MCF 10A (cell line): ENCODE results near the gene MVB12B. TPM values are rescaled to one million over a fixed set of nuclear protein-coding genes. Genes with fewer than 3 reads are reported as not detected.
A peak's percentile ranks its signal among the peaks of the same experiment; 100 is the strongest.

Source experiments
- BruUV-seq: library from RNA; stranded (reverse); fragments of 400-500 nt; replicated peaks from 2 replicates; lab custom pipeline; 2021; lab: Mats Ljungman, UMichigan
- CTCF ChIA-PET: fragments of 300-600 bp; sonication (Branson Sonifier 250); formaldehyde crosslinking; extraction: SDS; loops from one replicate; lab custom pipeline; 2021; ENCODE audit warnings: antibody characterized with exemption, inconsistent platforms; lab: Yijun Ruan, JAX
- POLR2A ChIA-PET: fragments of 300-600, 350-650 bp; sonication (Branson Sonifier 250); formaldehyde crosslinking; extraction: SDS; loops from one replicate; lab custom pipeline; 2020; ENCODE audit warnings: antibody characterized with exemption, inconsistent platforms; lab: Yijun Ruan, JAX
- DNase-seq: peaks from one replicate; pipeline ENCODE4 v3.0.0-alpha.2; 2018; ENCODE audit not compliant: unreplicated experiment
- H3K27ac Mint-ChIP-seq: one replicate; pipeline ENCODE4 v1.8.0; 2022; ENCODE audit warnings: mild to moderate bottlenecking, low read depth, mixed read lengths; ENCODE audit not compliant: unreplicated experiment
- H3K27me3 Mint-ChIP-seq: one replicate; pipeline ENCODE4 v1.8.0; 2022; ENCODE audit warnings: mixed read lengths; ENCODE audit not compliant: insufficient read depth, unreplicated experiment
- H3K36me3 Mint-ChIP-seq: one replicate; pipeline ENCODE4 v1.8.0; 2022; ENCODE audit warnings: mild to moderate bottlenecking, moderate library complexity, mixed read lengths; ENCODE audit not compliant: insufficient read depth, unreplicated experiment
- H3K4me1 Mint-ChIP-seq: one replicate; pipeline ENCODE4 v1.8.0; 2022; ENCODE audit warnings: mixed read lengths; ENCODE audit not compliant: insufficient read depth, unreplicated experiment
- H3K4me3 Mint-ChIP-seq: one replicate; pipeline ENCODE4 v1.8.0; 2022; ENCODE audit warnings: mild to moderate bottlenecking, moderate library complexity, mixed read lengths; ENCODE audit not compliant: unreplicated experiment
- H3K9me3 Mint-ChIP-seq: one replicate; pipeline ENCODE4 v1.8.0; 2022; ENCODE audit warnings: mixed read lengths; ENCODE audit not compliant: unreplicated experiment
- intact Hi-C: fragments of 100-400 bp; cut with micrococcal nuclease; formaldehyde crosslinking; loops from 2 replicates; pipeline ENCODE4 v1.14.1; 2022
- total RNA-seq: library from RNA; stranded (reverse); gene quantifications from 2 replicates; pipeline ENCODE4 v1.2.3, GENCODE V29; 2022
- TF ChIP-seq, protein P1 (sequence below): fragments of 200-600 bp; IDR thresholded peaks from one replicate; pipeline ENCODE4 v1.8.0; 2022; ENCODE audit warnings: antibody characterized with exemption, mild to moderate bottlenecking; ENCODE audit not compliant: unreplicated experiment

Gene MVB12B
- total RNA-seq, 1 experiment from 2014 or later, result 5.5 TPM

DNA sequence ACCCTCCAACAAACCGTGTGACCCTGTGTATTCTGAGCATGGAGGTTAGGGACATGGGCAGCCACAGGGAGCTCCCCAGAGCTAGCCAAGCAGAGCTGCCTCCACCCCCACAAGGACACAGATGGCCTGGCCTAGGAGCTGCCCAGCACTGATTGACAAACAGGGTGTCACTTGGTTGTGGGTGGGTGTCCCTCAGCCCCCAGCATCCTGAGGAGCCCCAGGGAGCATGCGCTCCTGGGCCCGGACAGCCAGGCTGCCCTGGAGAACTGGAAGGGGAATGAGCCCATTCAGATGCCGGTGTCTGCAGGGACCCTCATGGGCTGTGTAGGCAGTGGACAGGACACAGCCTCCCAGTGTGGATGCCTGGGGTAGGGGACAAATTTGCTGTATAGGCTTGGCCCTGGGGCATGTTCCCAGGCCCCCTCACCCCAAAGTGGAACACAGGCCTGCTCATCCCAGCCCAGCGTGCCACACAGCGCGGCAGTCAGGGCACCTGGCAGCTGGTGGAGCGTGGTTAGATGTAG is 162.3 kb downstream of the MVB12B start:
- TF ChIP-seq, protein P1, sequence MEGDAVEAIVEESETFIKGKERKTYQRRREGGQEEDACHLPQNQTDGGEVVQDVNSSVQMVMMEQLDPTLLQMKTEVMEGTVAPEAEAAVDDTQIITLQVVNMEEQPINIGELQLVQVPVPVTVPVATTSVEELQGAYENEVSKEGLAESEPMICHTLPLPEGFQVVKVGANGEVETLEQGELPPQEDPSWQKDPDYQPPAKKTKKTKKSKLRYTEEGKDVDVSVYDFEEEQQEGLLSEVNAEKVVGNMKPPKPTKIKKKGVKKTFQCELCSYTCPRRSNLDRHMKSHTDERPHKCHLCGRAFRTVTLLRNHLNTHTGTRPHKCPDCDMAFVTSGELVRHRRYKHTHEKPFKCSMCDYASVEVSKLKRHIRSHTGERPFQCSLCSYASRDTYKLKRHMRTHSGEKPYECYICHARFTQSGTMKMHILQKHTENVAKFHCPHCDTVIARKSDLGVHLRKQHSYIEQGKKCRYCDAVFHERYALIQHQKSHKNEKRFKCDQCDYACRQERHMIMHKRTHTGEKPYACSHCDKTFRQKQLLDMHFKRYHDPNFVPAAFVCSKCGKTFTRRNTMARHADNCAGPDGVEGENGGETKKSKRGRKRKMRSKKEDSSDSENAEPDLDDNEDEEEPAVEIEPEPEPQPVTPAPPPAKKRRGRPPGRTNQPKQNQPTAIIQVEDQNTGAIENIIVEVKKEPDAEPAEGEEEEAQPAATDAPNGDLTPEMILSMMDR, result no peak
- no TSS peak for BruUV-seq
- no peak overlapping the region for H3K27ac Mint-ChIP-seq
- intact Hi-C loops, result no loop called here
- no peak overlapping the region for H3K4me3 Mint-ChIP-seq
- CTCF ChIA-PET, result interaction anchor here (1.0 to 1.4 kb wide), 2 partner anchors 10 to 187 kb away, joined by 4 read pairs; no protein-coding TSS in a partner anchor
- DNase-seq, result no peak
- no peaks in the 10 kb centered on the region for H3K9me3 Mint-ChIP-seq
- POLR2A ChIA-PET, result no interaction called here
- no peaks in the 10 kb centered on the region for H3K36me3 Mint-ChIP-seq
- no peaks in the 10 kb centered on the region for H3K27me3 Mint-ChIP-seq
- no peaks in the 10 kb centered on the region for H3K4me1 Mint-ChIP-seq

DNA sequence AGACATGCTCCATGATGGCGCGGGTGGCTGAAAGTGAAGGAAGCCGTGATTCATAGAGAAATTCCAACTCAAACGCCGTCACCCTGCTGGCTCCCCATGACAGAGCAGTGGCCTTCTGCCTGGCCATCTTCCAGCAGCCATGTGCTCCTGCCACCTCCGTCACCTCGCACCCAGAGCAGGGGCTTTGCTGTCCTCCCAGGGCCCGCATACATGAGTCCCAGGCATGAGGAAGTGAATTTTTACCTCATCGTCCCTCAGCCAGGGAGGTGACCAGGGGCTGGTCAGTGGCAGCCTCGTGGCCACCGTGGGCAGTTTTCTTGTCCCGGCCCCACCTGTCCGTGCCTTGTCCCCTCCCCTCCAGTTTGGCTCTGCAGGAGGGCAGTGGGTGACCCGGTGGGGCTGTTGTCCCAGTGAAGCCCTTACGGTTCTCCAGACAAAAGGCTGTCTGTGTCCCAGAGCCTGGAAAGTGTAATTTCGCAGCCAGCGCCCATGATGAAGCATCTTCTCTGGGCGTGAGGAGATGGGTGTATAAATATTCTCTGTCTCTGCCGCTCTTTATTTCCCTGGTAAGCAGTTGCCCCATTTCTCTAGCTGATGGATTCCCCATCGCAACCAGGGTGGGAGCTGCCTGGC is 163.1 kb downstream of the MVB12B start:
- Mint-ChIP-seq H3K27ac (no peak overlapping the region), H3K4me3 (no peak overlapping the region), H3K27me3 (no peaks in the 10 kb centered on the region), H3K9me3 (no peaks in the 10 kb centered on the region), H3K36me3 (no peaks in the 10 kb centered on the region), H3K4me1 (no peaks in the 10 kb centered on the region)
- no peak for DNase-seq
- ChIA-PET CTCF (interaction anchor here (0.6 to 3.6 kb wide), 6 partner anchors 8 to 1082 kb away, joined by 3 to 21 read pairs (median 7); no protein-coding TSS in a partner anchor), POLR2A (no interaction called here)
- BruUV-seq, result no TSS peak
- TF ChIP-seq, protein P1, result no peak
- intact Hi-C loops, result loop anchor here (5.0 to 10.0 kb wide), 6 partner anchors 172 to 1717 kb away; partner anchors contain the start of genes NR6A1 and PBX3

DNA sequence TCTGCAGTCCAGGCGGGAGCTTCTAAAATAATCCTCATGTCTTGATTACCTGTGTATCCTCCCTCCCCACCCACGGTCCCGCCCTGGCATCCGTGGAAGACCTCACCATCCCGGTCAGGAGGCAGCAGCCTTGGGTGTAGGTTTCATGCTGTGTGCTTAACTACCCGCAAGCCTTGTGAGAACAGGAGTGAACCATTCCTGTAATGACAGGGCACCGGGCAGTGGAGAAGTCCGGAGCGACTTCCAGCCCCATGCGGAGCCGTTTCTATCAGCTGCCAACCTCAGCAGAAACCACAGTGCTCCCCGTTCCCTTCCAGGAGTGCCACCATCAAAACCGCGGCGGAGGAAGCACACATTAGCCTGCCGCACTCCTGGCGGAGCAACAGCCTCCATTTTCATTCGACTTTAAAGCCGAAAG is 163.6 kb downstream of the MVB12B start:
- no peaks in the 10 kb centered on the region for H3K36me3 Mint-ChIP-seq
- ChIA-PET CTCF (interaction anchor here (0.6 to 3.6 kb wide), 23 partner anchors 8 to 1270 kb away, joined by 3 to 21 read pairs (median 4); no protein-coding TSS in a partner anchor), POLR2A (no interaction called here)
- no TSS peak for BruUV-seq
- TF ChIP-seq, protein P1, result no peak
- H3K4me3 Mint-ChIP-seq, result no peak overlapping the region
- no peak for DNase-seq
- H3K27me3 Mint-ChIP-seq, result no peaks in the 10 kb centered on the region
- H3K4me1 Mint-ChIP-seq, result no peaks in the 10 kb centered on the region
- no peaks in the 10 kb centered on the region for H3K9me3 Mint-ChIP-seq
- intact Hi-C loops, result loop anchor here (5.0 to 10.0 kb wide), 6 partner anchors 173 to 1718 kb away; partner anchors contain the start of genes NR6A1 and PBX3
- no peak overlapping the region for H3K27ac Mint-ChIP-seq

DNA sequence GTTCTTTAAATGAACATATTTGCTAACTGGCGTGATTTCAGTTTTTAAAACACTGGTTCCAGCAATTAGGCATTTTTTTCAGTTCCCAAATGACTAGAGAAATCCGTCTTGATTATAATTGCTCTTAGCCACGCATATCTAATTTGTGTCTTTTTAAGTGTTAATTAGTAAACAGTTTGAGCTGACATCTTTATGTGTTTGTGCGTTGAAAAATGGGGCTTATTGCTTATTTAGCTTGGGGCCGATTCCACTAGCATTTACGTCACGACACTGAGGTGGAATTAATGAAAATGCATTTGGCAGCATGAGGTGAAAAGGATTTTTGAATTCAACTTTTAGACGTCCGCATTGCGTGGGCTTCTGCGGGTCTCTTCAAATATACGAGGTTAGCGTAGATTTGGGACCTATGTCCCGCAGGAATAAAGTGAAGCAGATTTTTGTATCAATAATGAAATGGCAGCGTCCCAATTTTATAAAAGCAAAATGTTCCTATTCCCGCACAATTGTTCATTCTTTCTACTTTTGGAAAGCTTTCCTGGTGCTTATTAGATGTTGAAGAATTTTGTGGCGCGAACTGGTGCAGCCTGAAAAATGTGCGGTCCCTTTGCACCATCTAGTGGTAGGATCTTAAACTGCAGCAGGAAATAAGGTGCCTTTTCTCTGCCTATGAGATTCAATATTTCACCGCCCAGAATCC is 164.4 kb downstream of the MVB12B start:
- no peaks in the 10 kb centered on the region for H3K27me3 Mint-ChIP-seq
- H3K4me1 Mint-ChIP-seq, result no peaks in the 10 kb centered on the region
- TF ChIP-seq, protein P1, result peak; percentile 92
- ChIA-PET CTCF (interaction anchor here (0.6 to 3.6 kb wide), 44 partner anchors 8 to 1271 kb away, joined by 3 to 21 read pairs (median 4); no protein-coding TSS in a partner anchor), POLR2A (no interaction called here)
- intact Hi-C loops, result loop anchor here (1.0 to 10.0 kb wide), 8 partner anchors 93 to 1719 kb away; partner anchors contain the start of genes NR6A1 and PBX3
- DNase-seq, result peak; percentile 66
- no peaks in the 10 kb centered on the region for H3K9me3 Mint-ChIP-seq
- H3K4me3 Mint-ChIP-seq, result no peak overlapping the region
- no peak overlapping the region for H3K27ac Mint-ChIP-seq
- no peaks in the 10 kb centered on the region for H3K36me3 Mint-ChIP-seq
- no TSS peak for BruUV-seq
